ENCODE data around the gene OR7D4.
"Not testable (repeated sequence)": the region's sequence is repeated elsewhere in the genome, so short reads cannot be mapped to it uniquely, and the experiment has no call there.

The OR7D4 gene

GRCh38 chr19:9219489-9219888, at the start of gene OR7D4:
TSS of gene OR7D4 (minus strand) at chr19:9219589. CDS start at chr19:9214837, 4,752 bp downstream.
- no peak for ATAC-seq
- H3K9me3 Mint-ChIP-seq, result peaks cover 20 to 39% of the 10 kb centered on the region in 2 donors

DNA sequence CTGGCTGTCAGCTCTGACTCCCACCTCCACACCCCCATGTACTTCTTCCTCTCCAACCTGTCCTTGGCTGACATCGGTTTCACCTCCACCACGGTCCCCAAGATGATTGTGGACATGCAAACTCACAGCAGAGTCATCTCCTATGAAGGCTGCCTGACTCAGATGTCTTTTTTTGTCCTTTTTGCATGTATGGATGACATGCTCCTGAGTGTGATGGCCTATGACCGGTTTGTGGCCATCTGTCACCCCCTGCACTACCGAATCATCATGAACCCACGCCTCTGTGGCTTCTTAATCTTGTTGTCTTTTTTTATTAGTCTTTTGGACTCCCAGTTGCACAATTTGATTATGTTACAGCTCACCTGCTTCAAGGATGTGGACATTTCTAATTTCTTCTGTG, 31.8 kb upstream of the OR7D4 start:
- Mint-ChIP-seq H3K27me3 (no peaks in the 10 kb centered on the region), H3K4me1 (no peaks in the 10 kb centered on the region), H3K4me3 (no peak overlapping the region), H3K9me3 (peaks cover 0 to 19% of the 10 kb centered on the region in 2 donors), H3K27ac (peak overlapping the region; percentile 1 to 79)
- DNase-seq (no peak), ATAC-seq (no peak)

More at GRCh38 chr19:9219489-9219888, at the start of gene OR7D4:
- Mint-ChIP-seq H3K27me3 (peaks cover 15% of the 10 kb centered on the region), H3K4me3 (no peak within 1 kb of the TSS), H3K27ac (no peak within 1 kb of the TSS), H3K4me1 (no peaks in the 10 kb centered on the region)
- no peak for DNase-seq

DNA sequence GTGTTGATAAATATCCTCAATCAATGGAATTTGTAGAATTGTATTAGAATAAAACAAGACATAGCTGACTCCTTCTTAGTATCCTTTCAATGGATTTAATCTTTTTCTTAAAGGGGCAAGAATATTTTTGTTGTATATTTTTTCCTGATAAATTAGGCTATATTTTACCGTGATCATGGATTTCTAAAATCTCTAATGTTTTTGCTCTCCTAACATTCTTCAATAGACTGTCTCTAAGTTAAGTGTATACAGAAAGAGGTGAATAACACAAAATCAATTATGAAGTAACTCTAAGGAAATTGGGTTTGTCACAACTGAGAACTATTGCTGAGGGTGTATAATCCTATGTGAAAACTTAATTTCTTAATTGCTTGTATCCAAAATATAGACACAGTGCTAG, 31.2 kb upstream of the OR7D4 start, which contains the start of gene OR7E24:
OR7E24 (plus strand) TSS at position 301 of the 400 bp plus-strand sequence. CDS start 114 bp downstream, outside the sequence.
- ATAC-seq (no peak), DNase-seq (no peak)
- H3K9me3 Mint-ChIP-seq, result peaks cover 0 to 19% of the 10 kb centered on the region in 2 donors
- no peaks in the 10 kb centered on the region for H3K27me3 Mint-ChIP-seq
- H3K27ac Mint-ChIP-seq, result peak within 1 kb of the TSS; percentile 1 to 79
- H3K4me3 Mint-ChIP-seq, result no peak within 1 kb of the TSS
- no peaks in the 10 kb centered on the region for H3K4me1 Mint-ChIP-seq

DNA sequence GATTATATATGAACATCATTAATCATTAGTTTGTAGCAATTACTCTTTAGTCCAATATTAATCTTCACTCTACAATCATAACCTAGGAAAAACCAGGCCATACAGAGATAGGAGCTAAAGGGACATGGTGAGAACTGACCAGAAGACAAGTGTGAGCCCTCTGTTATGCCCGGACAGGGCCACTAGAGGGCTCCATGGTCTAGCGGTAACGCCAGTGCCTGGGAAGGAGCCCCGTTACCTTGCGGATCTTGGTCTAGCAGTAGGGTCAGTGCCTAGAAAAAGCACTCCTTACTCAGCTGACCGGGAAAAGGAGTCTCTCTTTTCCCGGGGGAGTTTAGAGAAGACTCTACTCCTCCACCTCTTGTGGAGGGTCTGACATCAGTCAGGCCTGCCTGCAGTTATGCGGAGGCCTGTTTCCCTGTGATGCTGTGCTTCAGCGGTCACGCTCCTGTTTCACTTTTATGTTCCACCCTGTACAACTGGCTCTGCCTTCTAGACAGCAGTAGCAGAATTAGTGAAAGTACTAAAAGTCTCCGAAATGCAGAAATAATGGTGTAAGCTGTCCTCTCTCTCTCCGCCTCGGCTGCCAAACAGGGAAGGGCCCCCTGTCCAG, 13.8 kb downstream of the OR7D4 start:
- Mint-ChIP-seq H3K27ac (peak overlapping the region in 1 of 2 donors; percentile 83), H3K9me3 (no peaks in the 10 kb centered on the region), H3K4me1 (peaks cover 8% of the 10 kb centered on the region), H3K27me3 (peaks cover 6% of the 10 kb centered on the region), H3K4me3 (peak overlapping the region; percentile 64 to 68)
- DNase-seq, result peak; percentile 65 to 71
- peak; percentile 71 for ATAC-seq

GRCh38 chr19:9198044-9198443, 21.3 kb downstream of the OR7D4 start:
- not testable (repeated sequence) for H3K4me1 Mint-ChIP-seq, H3K27me3 Mint-ChIP-seq, H3K4me3 Mint-ChIP-seq, ATAC-seq, DNase-seq, H3K27ac Mint-ChIP-seq, H3K9me3 Mint-ChIP-seq

DNA sequence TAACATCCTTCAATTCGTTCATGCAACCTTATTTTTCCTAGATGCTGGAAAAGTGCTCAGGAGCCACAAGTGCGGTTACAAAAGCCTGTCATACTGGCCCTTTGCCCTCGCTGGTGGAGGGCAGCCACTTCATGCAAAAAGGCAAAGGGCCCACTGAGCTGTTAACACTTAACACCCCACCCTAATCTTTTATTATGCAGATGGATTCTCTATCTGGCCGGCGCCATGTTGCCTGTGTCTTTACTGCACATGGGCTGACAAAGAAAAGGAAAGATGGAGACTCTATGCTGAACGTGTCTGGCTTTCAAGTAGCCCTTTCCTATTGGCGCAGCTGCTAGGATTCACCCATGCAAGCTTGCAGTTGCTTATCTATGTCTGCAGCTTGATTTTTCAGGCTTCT, 29.9 kb downstream of the OR7D4 start:
- Mint-ChIP-seq H3K27ac (no peak overlapping the region), H3K4me3 (no peak overlapping the region), H3K27me3 (peaks cover 28% of the 10 kb centered on the region), H3K9me3 (peaks cover 4 to 9% of the 10 kb centered on the region in 2 donors), H3K4me1 (no peaks in the 10 kb centered on the region)
- ATAC-seq (no peak), DNase-seq (no peak)

DNA sequence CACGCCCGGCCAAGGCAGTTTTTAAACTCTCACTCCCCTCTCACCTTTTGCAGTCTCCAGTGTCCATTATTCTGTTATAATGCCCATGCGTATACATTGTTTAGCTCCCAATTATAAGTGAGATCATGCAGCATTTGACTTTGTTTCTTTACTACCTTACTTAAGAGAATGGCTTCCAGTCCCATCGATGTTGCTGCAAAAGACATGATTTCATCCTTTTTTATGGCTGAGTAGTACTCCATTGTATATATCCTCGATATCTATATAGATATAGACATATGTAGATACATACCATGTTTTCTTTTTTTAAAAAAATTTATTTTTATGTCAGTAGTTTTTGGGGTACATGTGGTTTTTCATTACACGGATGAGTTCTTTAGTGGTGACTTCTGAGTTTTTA, 32.2 kb downstream of the OR7D4 start:
- Mint-ChIP-seq H3K4me1 (no peaks in the 10 kb centered on the region), H3K4me3 (no peak overlapping the region), H3K27ac (no peak overlapping the region), H3K27me3 (peaks cover 20% of the 10 kb centered on the region), H3K9me3 (peaks cover 4 to 9% of the 10 kb centered on the region in 2 donors)
- ATAC-seq (no peak), DNase-seq (no peak)

GRCh38 chr19:9183000-9183399, 36.4 kb downstream of the OR7D4 start:
- Mint-ChIP-seq H3K27ac (no peak overlapping the region), H3K27me3 (no peaks in the 10 kb centered on the region), H3K4me1 (no peaks in the 10 kb centered on the region), H3K4me3 (no peak overlapping the region), H3K9me3 (peaks cover 0 to 4% of the 10 kb centered on the region in 2 donors)
- ATAC-seq, result no peak
- no peak for DNase-seq

GRCh38 chr19:9178901-9179300, 40.5 kb downstream of the OR7D4 start, which contains the start of gene OR7D2:
TSS of gene OR7D2 (plus strand) at chr19:9178979. CDS start at chr19:9185782, 6,803 bp downstream.
- Mint-ChIP-seq H3K27me3 (no peaks in the 10 kb centered on the region), H3K27ac (no peak within 1 kb of the TSS), H3K4me1 (no peaks in the 10 kb centered on the region), H3K9me3 (no peaks in the 10 kb centered on the region), H3K4me3 (no peak within 1 kb of the TSS)
- DNase-seq (no peak), ATAC-seq (no peak)

GRCh38 chr19:9175326-9175725, 44.1 kb downstream of the OR7D4 start:
- Mint-ChIP-seq H3K4me1 (no peaks in the 10 kb centered on the region), H3K4me3 (no peak overlapping the region), H3K27me3 (no peaks in the 10 kb centered on the region), H3K27ac (no peak overlapping the region), H3K9me3 (no peaks in the 10 kb centered on the region)
- no peak for DNase-seq
- no peak for ATAC-seq

GRCh38 chr19:9171393-9171991, 47.9 kb downstream of the OR7D4 start:
- ATAC-seq (no peak), DNase-seq (no peak)
- no peaks in the 10 kb centered on the region for H3K27me3 Mint-ChIP-seq
- H3K9me3 Mint-ChIP-seq, result peaks cover 0 to 15% of the 10 kb centered on the region in 2 donors
- H3K27ac Mint-ChIP-seq, result peak overlapping the region in 1 of 2 donors; percentile 4
- no peak overlapping the region for H3K4me3 Mint-ChIP-seq
- H3K4me1 Mint-ChIP-seq, result no peaks in the 10 kb centered on the region

GRCh38 chr19:9166846-9167245, 52.5 kb downstream of the OR7D4 start:
- H3K9me3 Mint-ChIP-seq, result peaks cover 0 to 35% of the 10 kb centered on the region in 2 donors
- DNase-seq, result no peak
- no peak overlapping the region for H3K27ac Mint-ChIP-seq
- H3K4me3 Mint-ChIP-seq, result no peak overlapping the region
- H3K4me1 Mint-ChIP-seq, result no peaks in the 10 kb centered on the region
- H3K27me3 Mint-ChIP-seq, result no peaks in the 10 kb centered on the region
- ATAC-seq, result no peak

GRCh38 chr19:9165261-9165660, 54.1 kb downstream of the OR7D4 start:
- no peak for DNase-seq
- H3K4me3 Mint-ChIP-seq, result no peak overlapping the region
- no peaks in the 10 kb centered on the region for H3K4me1 Mint-ChIP-seq
- no peak for ATAC-seq
- H3K27me3 Mint-ChIP-seq, result no peaks in the 10 kb centered on the region
- H3K27ac Mint-ChIP-seq, result no peak overlapping the region
- peaks cover 8 to 51% of the 10 kb centered on the region in 2 donors for H3K9me3 Mint-ChIP-seq

DNA sequence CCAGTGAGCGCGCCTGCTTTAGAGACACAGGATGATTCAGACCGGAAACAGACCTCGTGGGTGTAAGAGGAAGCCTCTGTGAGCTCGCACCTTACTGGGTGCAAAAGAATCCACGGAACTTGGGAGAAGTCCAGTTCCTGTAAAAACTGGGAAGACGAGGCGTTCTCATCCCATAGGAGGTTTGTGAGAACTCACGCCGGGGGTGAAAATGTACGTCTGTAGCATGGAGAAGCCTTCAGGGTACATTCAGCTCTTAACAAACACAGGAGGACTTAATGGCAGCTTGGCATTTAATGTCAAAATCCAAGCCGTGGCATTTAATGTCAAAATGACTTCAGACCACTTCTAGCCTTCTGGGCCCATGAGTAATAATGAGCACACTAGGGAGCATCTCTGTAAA, 58.0 kb downstream of the OR7D4 start:
- H3K27me3 Mint-ChIP-seq, result no peaks in the 10 kb centered on the region
- no peak overlapping the region for H3K27ac Mint-ChIP-seq
- H3K9me3 Mint-ChIP-seq, result peaks cover 13 to 49% of the 10 kb centered on the region in 2 donors

More for the DNA sequence above, 58.0 kb downstream of the OR7D4 start:
- DNase-seq, result no peak
- H3K4me1 Mint-ChIP-seq, result no peaks in the 10 kb centered on the region
- no peak overlapping the region for H3K4me3 Mint-ChIP-seq
- ATAC-seq, result no peak

All from stimulated activated naive CD8-positive, alpha-beta T cell treated with anti-CD3 and anti-CD28 coated beads, Interleukin-15, amount 100 ng/mL, for 72 hours (primary cell).